Right renal cortex interstitium (tissue), 3 donors: ENCODE data around the gene CYP24A1. TPM values are rescaled to one million over a fixed set of nuclear protein-coding genes. Genes with fewer than 3 reads are reported as not detected.
A peak's percentile ranks its signal among the peaks of the same experiment; 100 is the strongest.

Experiments
- DNase-seq, 3 donors: peaks; one replicate each; pipeline ENCODE4 v3.0.0-alpha.2; 2013; ENCODE audit warnings: low read depth in 3 of 3, low spot score in 2 of 3
- polyA plus RNA-seq, 3 donors: library from polyadenylated mRNA; unstranded; fragments of 120-200 nt; gene quantifications; one replicate each; pipeline ENCODE4 v1.2.1, GENCODE V29; 2013; ENCODE audit not compliant: insufficient read length in 3 of 3

Gene CYP24A1
- polyA plus RNA-seq, 3 donors = 2.0 to 3.7 (median 2.1) TPM

- no peak for DNase-seq
These were observed 30.3 kb upstream of the CYP24A1 start for GRCh38 chr20:54204063-54204462.

DNA sequence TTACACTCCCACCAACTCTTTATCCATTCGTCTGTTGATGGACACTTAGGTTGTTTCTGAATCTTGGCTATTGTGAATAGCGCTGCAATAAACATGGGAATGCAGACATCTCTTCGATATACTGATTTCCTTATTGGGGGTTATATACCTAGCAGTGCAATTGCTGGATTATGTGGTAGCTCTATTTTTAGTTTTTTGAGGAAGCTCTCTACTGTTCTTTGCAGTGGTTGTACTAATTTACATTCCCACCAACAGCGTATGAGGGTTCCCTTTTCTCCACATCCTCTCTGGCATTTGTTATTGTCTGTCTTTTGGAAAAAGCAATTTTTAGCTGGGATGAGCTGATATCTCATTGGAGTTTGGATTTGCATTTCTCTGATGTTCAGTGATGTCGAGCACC lies 29.5 kb upstream of the CYP24A1 start:
- DNase-seq = no peak

DNA sequence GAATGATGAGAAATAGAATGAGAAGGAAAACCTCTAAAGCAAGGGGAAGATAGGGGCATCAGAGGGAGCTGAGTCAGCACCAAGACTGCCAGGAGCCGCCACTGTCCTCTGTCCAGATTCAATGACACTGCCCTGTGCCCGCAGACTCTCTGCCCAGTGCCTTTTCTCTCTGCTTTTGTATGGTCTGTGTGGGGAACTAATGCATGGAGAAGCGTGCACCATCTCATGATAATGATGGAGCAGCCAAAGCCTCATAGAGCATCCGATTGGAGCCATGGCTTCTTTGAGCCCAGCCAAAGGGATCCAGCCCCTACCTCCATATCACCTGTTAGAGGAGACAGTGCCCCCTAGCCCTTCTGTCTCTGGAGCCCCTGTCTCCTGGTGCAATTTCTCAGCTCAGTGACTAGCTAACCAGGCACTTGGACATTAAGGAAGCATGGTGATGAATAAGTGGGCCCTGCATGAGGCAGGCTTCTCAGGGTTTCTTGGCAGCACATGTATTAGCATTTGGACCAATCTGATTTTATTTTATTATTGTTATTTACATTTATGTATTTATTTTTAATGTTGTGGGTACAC lies 27.6 kb upstream of the CYP24A1 start:
- no peak for DNase-seq

GRCh38 chr20:54200487-54201267 lies 26.9 kb upstream of the CYP24A1 start:
- no peak for DNase-seq

DNA sequence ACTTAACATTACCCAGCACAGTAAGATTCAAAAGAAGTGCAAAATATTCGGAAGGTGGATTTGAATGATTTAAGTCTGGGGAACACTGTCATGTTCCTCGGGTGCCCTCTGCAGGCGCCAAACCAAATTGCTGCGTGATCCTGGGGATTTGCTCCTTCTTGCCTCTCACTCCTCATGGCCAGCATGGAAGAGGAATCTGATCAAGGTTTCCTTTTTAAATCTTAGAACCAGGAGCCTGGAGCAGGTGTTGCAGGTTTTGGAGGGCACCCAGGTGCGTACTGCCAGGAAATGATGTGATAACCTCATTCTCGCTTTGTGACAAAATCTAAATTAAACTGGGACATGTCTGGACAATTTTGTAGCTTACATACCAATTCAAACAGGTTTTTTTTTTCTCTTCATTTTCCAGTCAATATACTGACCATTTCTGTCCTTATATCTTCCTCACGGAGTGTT lies 26.0 kb upstream of the CYP24A1 start:
- DNase-seq = peak; percentile 45 to 49 (median 48)

DNA sequence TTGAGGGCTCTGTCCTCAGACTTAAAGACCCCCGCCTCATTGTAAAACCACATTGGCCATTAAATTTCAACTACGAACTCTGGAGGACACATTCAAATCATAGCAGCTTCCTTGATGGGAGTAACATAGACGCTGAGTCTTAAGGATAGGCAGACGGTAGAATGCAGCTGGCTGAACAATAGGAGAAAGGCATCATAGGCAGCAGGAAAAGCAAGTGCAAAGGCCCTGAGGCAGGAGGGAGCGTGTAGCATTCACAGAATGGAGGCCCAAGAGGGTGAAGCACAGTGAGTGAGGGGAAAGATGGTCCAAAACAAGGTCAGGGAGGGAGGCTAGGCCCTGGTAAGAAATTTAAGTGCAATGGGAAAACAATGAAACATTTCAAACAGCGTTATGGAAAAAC lies 25.5 kb upstream of the CYP24A1 start:
- no peak for DNase-seq

DNA sequence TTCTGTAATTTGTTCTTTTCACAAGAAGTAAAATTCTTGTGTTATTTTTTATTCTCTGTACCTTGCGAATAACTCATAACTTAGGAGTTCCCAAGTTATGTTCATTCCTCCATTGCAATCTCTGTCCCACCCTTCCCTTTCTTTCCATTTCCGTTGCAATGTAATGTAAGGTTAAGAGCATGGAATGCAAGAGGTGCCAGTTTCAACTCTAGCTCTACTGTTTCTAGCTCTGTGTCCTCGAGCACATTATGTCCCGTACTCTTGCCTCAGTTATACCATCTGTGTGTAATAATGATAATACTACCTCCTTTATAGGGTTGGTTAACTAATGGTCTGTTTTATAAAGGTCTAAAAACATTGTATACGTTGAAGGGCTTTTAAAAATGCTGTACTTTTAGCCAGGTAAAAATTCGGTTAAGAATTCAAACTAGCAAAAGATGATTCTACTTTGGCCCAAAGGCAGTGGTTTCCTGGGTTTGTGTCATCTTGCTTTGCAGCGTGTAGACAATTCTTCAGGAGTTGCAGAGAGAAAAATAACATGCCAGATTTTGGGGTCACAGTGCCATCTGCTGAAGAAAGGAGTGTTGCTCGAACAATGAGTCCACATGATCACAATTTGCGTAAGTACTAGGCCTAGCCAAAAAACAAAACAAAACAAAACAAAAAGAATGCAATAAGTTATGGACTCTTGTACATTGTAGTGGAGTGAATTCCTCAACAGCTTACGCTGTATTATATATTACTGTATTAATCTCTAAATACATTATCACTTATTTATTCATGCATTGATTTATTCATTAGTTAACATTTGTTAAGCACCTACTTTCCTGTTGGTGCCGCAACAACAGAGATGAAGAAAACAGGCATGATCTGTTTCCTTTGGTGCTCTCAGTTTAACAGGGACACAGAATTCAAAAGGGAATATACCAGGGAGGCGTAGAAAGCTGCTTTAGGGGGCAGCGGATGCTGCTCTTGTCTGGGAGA lies 24.1 kb upstream of the CYP24A1 start:
- DNase-seq = no peak

- no peak for DNase-seq
These were observed 22.0 kb upstream of the CYP24A1 start for GRCh38 chr20:54195483-54196472.

GRCh38 chr20:54194724-54195438 lies 21.1 kb upstream of the CYP24A1 start:
- no peak for DNase-seq

DNA sequence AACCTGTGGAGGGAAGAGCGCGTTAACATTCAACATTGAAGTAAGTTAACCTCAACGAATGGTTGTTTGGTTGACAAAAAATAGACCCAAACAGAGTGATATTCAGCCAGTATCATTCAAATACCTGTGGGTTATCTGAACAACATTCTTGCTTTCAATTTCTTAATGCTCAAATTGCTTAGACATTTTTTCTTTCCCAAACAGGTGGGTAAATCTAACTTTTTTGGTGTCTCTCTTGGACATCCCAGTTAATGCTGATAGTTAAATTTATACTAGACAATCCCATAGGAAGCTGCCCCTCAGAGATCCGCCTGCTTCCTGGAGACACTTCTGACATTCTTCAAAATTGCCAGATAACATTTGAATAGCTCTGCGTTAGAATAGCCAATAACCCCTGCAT lies 20.0 kb upstream of the CYP24A1 start:
- no peak for DNase-seq

DNA sequence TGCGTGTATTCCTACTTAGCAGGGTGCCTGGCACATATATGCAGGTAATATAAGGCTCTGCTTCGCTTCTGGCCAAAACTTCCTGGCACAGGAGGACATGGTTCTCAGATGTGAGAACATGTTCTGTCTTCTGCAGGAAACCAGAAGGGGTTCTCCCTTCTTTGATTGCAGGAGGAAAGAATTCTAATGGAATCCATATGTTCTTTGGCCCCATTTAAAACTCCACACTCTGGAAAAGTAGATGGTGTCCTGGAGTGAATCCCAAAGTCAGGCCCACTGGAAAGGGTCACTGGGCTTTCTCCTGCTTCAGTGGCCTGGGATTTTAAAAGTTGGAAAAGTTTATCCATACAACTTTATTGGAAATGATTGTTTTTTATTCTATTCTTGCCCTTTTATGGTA lies 16.4 kb upstream of the CYP24A1 start:
- no peak for DNase-seq

GRCh38 chr20:54189630-54190029 lies 15.8 kb upstream of the CYP24A1 start:
- DNase-seq = no peak

DNA sequence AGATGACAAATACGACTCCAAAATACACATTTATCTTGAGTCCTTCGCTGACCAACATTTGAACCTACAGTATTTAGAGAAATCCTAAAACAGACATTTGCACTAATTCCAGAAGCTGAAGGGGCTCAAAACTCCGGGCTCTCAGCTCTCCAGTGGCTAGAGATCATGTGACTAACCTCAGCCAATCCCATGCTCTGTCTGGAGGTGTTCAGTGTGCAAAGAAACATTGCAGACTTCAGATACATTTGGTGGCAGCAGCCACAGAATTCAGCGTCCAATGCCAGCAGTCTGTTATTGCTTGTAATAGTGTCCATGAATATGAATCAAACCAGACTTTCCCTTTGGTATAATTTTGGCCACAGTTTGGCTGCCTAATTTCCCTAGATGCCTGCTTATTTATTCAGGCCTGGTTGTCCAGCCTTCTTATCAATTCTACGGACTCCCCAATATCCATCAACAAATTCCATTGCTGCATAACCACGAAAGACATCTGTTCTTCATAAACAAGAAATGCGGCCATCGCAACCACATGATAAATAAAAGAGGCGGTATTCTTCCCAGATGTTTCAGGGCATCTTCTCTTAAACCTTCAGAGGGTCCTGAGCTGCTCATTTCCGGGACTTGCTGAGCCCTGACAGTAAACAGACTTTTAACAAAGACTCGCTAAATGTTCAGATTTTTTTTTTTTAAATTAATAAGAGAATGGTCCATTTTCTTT lies 14.5 kb upstream of the CYP24A1 start:
- DNase-seq = no peak

GRCh38 chr20:54184904-54185626 lies 11.3 kb upstream of the CYP24A1 start:
- no peak for DNase-seq

- no peak for DNase-seq
These were observed 10.3 kb upstream of the CYP24A1 start for GRCh38 chr20:54184071-54184470.

- no peak for DNase-seq
These were observed 7.1 kb upstream of the CYP24A1 start for GRCh38 chr20:54180931-54181330.

DNA sequence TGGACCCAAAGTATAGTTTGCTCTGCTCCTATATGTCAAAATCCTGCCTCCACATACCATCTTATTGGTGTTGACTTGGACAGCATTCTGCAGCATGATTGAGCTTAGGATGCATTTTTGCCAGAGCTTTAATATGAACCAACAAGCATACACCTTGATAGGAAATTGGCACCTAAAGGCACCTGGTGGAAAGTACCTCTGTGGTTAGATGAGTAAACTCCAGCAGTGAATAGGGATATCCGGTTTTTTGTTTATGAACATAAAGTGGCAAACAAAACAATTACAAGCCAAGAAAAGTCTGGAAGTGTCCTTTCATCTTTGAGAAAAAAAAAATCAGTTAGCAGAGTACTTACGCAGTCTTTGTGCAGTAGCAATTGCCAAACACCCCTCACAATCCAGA lies 6.2 kb upstream of the CYP24A1 start:
- DNase-seq = no peak

- DNase-seq = no peak
These were observed 4.5 kb upstream of the CYP24A1 start for GRCh38 chr20:54178256-54178655.
